ENCODE results near the gene NCKAP5.

Gene NCKAP5

DNA sequence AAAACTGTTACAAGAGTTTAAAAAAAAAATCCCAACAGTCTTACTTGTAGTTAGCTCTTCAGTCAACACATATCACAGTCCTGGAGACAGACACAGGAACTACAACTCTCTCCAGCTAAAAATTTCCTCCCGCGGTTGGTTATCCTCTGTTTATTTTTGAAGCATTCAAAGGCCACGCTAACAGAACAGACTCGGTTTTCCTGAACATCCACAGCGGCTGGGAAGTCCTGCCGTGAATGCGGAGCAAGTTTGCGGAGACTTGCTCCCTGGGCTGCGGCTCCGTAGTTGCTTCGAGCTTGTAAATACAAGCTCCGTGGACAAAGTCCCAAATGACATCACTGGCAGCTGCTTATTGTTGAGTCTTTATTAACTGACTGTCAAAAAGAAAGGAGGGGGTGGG is at the start of gene NCKAP5:
TSS of gene NCKAP5 (minus strand) at position 292 of the 400 bp plus-strand sequence. CDS start 50,937 bp downstream, outside the sequence.
- DNase-seq (ENCODE audit: low read depth, low spot score): no peak
- TF ChIP-seq, protein P1, sequence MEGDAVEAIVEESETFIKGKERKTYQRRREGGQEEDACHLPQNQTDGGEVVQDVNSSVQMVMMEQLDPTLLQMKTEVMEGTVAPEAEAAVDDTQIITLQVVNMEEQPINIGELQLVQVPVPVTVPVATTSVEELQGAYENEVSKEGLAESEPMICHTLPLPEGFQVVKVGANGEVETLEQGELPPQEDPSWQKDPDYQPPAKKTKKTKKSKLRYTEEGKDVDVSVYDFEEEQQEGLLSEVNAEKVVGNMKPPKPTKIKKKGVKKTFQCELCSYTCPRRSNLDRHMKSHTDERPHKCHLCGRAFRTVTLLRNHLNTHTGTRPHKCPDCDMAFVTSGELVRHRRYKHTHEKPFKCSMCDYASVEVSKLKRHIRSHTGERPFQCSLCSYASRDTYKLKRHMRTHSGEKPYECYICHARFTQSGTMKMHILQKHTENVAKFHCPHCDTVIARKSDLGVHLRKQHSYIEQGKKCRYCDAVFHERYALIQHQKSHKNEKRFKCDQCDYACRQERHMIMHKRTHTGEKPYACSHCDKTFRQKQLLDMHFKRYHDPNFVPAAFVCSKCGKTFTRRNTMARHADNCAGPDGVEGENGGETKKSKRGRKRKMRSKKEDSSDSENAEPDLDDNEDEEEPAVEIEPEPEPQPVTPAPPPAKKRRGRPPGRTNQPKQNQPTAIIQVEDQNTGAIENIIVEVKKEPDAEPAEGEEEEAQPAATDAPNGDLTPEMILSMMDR (IDR thresholded peaks at IDR 0.05; ENCODE audit: insufficient read depth, low read length, missing control alignments): no peak
- H3K4me3 ChIP-seq (ENCODE audit: low read depth, low read length): peak within 1 kb of the TSS; percentile 52
- POLR2A ChIA-PET: interaction anchor here (0.5 to 1.0 kb wide), 2 partner anchors 39 to 232 kb away, joined by 3 read pairs; no protein-coding TSS in a partner anchor
- CTCF ChIA-PET: interaction anchor here (0.6 to 4.9 kb wide), 9 partner anchors 8 to 504 kb away, joined by 3 to 37 read pairs (median 9); no protein-coding TSS in a partner anchor

DNA sequence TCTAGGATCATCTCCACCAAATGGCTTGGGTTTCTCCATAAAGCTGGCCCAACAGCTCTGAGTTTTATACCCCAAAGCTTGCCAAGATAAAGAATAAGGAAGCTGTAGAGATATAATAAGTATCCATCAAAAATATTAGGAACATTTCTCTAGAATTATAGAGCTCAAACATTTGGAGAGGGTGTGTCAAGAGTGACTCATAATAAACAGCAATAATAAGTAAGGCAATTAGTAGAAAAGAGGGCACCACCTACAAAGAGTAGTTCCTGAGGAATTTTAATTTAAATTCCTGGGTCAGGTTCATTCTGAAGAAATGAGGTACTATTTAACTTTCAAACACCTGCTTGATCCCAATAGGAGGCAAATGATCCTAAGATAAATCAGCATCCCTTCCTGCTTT is 41.4 kb upstream of the NCKAP5 start:
- ChIA-PET POLR2A (no interaction called here), CTCF (no interaction called here)
- TF ChIP-seq, protein P1 (IDR thresholded peaks at IDR 0.05; ENCODE audit: insufficient read depth, low read length, missing control alignments): no peak
- DNase-seq (ENCODE audit: low read depth, low spot score): no peak
- no peak overlapping the region for H3K4me3 ChIP-seq (ENCODE audit: low read depth, low read length)

GRCh38 chr2:133608291-133608690 is 40.0 kb upstream of the NCKAP5 start:
- no peak for DNase-seq (ENCODE audit: low read depth, low spot score)
- TF ChIP-seq, protein P1 (IDR thresholded peaks at IDR 0.05; ENCODE audit: insufficient read depth, low read length, missing control alignments): no peak
- no peak overlapping the region for H3K4me3 ChIP-seq (ENCODE audit: low read depth, low read length)
- ChIA-PET POLR2A (no interaction called here), CTCF (interaction anchor here (0.6 to 1.1 kb wide), 3 partner anchors 34 to 172 kb away, joined by 3 read pairs; no protein-coding TSS in a partner anchor)

DNA sequence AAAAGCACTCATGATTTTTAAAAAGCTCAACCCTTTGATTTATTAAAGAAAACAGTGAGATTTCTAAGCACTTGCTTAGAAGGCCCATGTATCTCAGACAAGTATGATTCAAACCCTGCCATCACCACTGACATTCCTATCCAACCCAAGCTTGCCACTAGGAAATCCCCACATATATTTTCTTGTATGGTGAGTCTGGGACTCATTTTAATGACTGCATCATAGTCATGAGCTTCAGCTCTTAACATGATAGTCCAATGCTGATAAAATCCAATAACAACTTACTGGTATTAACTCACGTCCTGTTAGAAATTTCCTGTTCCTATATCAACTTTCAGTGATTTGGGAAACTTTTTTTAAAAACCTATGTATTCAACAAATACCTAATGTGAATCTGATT is 39.4 kb upstream of the NCKAP5 start:
- TF ChIP-seq, protein P1 (IDR thresholded peaks at IDR 0.05; ENCODE audit: insufficient read depth, low read length, missing control alignments): no peak
- POLR2A ChIA-PET: no interaction called here
- peak; percentile 92 for DNase-seq (ENCODE audit: low read depth, low spot score)
- H3K4me3 ChIP-seq (ENCODE audit: low read depth, low read length): no peak overlapping the region
- CTCF ChIA-PET: interaction anchor here (0.6 to 1.2 kb wide), 4 partner anchors 32 to 172 kb away, joined by 3 read pairs; no protein-coding TSS in a partner anchor

DNA sequence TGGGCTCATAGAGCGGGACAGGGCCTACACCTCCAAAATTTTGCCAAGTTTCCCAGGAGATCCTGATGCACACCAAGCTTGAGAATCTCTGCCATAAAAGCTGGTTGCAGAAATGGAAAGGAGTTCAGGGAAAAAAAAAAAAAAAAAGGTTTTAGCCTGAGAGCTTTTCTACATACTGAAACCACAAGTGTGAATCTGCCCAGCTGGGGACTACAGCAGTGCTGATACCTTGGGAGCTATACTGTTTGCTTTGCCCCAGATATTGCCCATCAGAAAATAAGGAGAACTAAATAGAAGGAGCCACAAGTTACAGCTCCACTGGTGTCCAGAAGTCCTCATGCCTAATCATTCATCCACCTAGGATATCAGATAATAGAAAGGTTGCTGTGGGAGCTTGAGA is 38.4 kb upstream of the NCKAP5 start:
- CTCF ChIA-PET: interaction anchor here (1.1 to 2.7 kb wide), 3 partner anchors 14 to 173 kb away, joined by 3 to 11 read pairs (median 3); no protein-coding TSS in a partner anchor
- DNase-seq (ENCODE audit: low read depth, low spot score): no peak
- TF ChIP-seq, protein P1 (IDR thresholded peaks at IDR 0.05; ENCODE audit: insufficient read depth, low read length, missing control alignments): no peak
- POLR2A ChIA-PET: interaction anchor here (0.9 kb wide), 1 partner anchor 38 kb away, joined by 3 read pairs; the partner anchor contains the start of gene NCKAP5
- H3K4me3 ChIP-seq (ENCODE audit: low read depth, low read length): no peak overlapping the region

GRCh38 chr2:133605766-133606137 is 37.5 kb upstream of the NCKAP5 start:
- TF ChIP-seq, protein P1 (IDR thresholded peaks at IDR 0.05; ENCODE audit: insufficient read depth, low read length, missing control alignments): no peak
- DNase-seq (ENCODE audit: low read depth, low spot score): no peak
- ChIA-PET POLR2A (no interaction called here), CTCF (interaction anchor here (0.7 to 2.7 kb wide), 4 partner anchors 15 to 174 kb away, joined by 3 to 11 read pairs (median 3); no protein-coding TSS in a partner anchor)
- no peak overlapping the region for H3K4me3 ChIP-seq (ENCODE audit: low read depth, low read length)

Data from AG04449 (cell line).